GM10248 (cell line): ENCODE data around the gene NPFFR1.

Experiments
- CTCF ChIA-PET: fragments of 300-600 bp; sonication (Branson Sonifier 250); formaldehyde crosslinking; extraction: SDS; loops from one replicate; lab custom pipeline; 2021; ENCODE audit warnings: antibody characterized with exemption; lab: Yijun Ruan, JAX
- POLR2A ChIA-PET: fragments of 350-650 bp; sonication (Branson Sonifier 250); formaldehyde crosslinking; extraction: SDS; loops from one replicate; lab custom pipeline; 2020; ENCODE audit warnings: antibody characterized with exemption; lab: Yijun Ruan, JAX
- DNase-seq: peaks from one replicate; pipeline ENCODE4 v3.0.0; 2012; ENCODE audit errors: extremely low spot score
- TF ChIP-seq, protein P1 (sequence below): IDR thresholded peaks from 2 replicates; pipeline ENCODE4 v1.5.1; 2012; ENCODE audit warnings: mild to moderate bottlenecking, low read depth; ENCODE audit errors: extremely low read depth, missing control alignments, control extremely low read depth

The NPFFR1 gene

DNA sequence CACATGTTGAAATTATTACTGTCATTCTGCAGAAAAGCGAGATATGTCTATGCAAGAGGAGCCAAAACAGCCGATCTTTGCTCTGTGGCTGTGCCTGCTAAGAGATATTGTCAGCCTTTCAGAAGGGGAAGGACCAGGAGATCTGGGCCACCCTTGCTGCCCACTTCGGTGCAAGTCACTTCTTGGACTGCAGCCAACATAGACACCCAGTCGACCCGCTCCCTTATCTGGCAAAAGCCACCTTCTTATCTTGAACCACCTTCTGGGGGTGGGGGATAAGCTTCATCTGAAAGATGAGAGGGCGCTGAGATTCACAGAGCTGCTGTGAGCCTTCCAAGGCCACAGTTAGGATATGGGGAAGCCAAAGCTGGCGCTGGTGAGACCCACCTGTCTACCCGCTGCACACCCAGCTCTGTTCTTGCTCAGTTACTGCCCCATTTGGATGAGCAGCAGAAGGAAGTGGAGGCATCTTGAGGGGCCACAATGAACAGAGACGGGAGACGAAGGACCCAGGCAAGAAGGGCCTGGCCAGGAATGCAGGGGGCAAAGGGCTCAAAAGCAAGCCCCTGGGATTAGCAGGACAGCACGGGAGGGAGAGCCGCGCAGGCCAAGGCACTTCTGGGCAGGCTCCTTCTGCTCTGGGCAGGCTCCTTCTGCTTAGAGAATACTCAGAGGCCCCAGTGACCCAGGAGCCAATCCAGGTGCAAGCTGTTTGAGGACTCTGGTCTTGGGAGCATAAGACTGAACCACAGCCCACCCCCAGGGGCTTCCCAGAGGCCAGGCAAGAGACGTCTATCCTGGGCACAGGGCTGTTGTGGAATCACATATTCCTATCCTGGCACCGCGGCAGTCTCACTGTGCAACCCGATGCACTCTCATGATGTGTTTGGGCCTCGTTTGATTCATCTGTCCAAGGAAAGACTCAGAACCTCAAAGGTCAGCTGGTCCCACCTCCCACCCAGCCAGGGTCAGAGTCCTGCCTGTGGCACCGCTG, 38.4 kb upstream of the NPFFR1 start:
- DNase-seq: no peak
- POLR2A ChIA-PET: no interaction called here
- CTCF ChIA-PET: interaction anchor here (0.7 to 1.8 kb wide), 4 partner anchors 27 to 49 kb away, joined by 3 to 7 read pairs (median 4); no protein-coding TSS in a partner anchor
- TF ChIP-seq, protein P1, sequence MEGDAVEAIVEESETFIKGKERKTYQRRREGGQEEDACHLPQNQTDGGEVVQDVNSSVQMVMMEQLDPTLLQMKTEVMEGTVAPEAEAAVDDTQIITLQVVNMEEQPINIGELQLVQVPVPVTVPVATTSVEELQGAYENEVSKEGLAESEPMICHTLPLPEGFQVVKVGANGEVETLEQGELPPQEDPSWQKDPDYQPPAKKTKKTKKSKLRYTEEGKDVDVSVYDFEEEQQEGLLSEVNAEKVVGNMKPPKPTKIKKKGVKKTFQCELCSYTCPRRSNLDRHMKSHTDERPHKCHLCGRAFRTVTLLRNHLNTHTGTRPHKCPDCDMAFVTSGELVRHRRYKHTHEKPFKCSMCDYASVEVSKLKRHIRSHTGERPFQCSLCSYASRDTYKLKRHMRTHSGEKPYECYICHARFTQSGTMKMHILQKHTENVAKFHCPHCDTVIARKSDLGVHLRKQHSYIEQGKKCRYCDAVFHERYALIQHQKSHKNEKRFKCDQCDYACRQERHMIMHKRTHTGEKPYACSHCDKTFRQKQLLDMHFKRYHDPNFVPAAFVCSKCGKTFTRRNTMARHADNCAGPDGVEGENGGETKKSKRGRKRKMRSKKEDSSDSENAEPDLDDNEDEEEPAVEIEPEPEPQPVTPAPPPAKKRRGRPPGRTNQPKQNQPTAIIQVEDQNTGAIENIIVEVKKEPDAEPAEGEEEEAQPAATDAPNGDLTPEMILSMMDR: no peak

DNA sequence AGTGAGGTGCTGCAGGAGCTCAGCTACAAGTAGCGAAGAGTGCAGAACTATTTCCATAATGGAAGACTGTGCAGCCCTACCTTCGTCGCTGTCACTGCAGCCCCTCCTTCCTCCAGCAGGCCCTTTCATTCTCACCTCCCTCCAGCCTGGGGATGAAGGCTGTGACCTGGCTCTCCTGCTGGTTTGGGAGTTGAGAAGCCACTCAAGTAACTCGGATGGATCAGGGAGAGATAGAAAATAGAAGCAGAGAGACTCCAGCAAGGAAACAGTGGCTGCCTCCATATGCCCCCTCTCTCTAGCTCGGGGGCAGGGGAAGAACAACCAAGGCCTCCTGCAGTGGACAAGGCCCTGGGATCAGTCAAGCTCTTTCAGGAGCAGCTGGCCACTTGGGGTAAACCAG, 37.4 kb upstream of the NPFFR1 start:
- TF ChIP-seq, protein P1: no peak
- DNase-seq: no peak
- POLR2A ChIA-PET: no interaction called here
- CTCF ChIA-PET: interaction anchor here (1.7 to 1.8 kb wide), 2 partner anchors 44 to 48 kb away, joined by 6 to 7 read pairs; no protein-coding TSS in a partner anchor

DNA sequence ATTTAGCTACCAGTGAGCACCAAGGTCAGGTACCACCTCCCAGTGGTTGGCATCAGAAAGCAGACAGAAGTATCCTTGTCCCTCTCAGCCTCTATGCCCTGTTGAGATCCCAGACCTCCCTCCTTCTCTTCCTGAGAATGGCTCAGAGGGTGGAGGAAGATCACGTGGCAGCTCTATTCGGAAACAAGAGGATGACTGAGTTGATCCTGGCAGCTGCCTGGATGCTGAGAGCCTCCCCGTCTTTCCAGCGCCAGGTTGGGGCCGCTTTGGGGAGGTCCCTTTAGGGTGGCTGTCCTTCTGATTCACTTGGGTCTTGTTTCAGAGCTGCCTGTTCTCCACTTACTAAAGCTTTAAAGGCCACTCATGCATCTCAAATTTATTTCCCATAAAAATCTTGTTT, 36.9 kb upstream of the NPFFR1 start:
- CTCF ChIA-PET: interaction anchor here (1.7 to 1.8 kb wide), 2 partner anchors 44 to 48 kb away, joined by 6 to 7 read pairs; no protein-coding TSS in a partner anchor
- POLR2A ChIA-PET: no interaction called here
- TF ChIP-seq, protein P1: no peak
- DNase-seq: no peak

DNA sequence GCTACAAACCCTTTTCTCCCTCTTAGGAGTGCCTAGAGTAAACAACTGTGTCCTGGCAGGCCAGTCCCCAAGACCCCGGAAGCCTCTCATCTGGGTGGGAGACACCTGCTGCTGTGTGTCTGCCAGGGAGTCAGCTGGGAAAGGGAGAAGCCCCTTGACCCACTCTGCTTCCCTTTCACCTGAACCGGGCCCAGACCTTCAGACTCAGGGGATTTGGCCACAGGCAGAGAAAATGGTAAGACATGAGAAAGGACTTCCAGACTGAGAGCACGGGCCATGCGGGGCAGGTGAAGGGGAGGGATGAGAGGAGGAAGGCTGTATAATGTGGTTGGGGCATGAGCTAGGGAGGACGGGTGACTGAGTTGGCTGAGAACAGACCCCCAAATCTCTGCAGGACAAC, 36.0 kb upstream of the NPFFR1 start:
- no peak for DNase-seq
- CTCF ChIA-PET: interaction anchor here (0.8 to 1.9 kb wide), 2 partner anchors 43 to 47 kb away, joined by 3 to 5 read pairs; no protein-coding TSS in a partner anchor
- POLR2A ChIA-PET: no interaction called here
- TF ChIP-seq, protein P1: no peak

DNA sequence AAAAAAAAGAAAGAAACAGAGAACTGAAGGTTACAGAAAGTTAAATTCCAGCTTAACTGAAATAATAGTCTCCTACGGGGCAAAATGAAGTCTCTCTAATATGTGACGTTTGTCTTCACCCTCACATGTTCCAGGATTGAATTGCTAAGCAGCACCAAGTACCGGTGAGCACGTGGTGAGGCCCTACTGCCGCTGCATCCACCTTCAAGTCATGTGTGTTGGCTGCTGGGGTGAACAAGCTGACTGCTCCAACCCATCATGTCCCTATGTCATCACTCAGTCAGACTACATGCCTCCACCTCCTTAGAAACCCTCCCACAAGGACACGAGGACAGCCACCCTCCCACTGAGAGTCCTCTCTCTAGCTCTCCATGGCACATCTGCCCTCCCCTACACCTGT, 35.4 kb upstream of the NPFFR1 start:
- ChIA-PET POLR2A (no interaction called here), CTCF (interaction anchor here (0.8 to 1.9 kb wide), 2 partner anchors 43 to 47 kb away, joined by 3 to 5 read pairs; no protein-coding TSS in a partner anchor)
- TF ChIP-seq, protein P1: no peak
- DNase-seq: no peak

DNA sequence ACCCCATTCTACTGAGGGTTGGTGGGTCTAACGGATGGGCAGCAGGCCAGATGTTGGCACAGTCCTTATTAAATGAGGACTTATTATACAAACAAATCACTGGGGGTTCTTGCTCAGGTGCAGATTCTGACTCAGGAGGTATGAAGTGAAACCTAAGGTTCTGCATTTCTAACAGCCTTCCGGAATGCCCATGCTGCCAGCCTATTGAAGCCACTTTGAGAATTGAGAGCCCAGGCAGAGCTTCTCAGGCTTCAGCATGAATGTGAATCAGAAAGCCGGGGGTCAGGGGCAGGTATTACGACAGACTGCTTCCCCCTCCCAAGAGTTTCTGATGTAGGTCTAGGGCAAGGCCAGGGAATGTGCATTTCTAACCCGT, 34.1 kb upstream of the NPFFR1 start:
- POLR2A ChIA-PET: no interaction called here
- TF ChIP-seq, protein P1: no peak
- DNase-seq: no peak
- CTCF ChIA-PET: interaction anchor here (0.9 to 1.5 kb wide), 3 partner anchors 41 to 96 kb away, joined by 3 read pairs; no protein-coding TSS in a partner anchor
